K562 (cell line): ENCODE measurements around the gene TCF4. TPM values are rescaled to one million over a fixed set of nuclear protein-coding genes. Genes with fewer than 3 reads are reported as not detected.

Experiments used
- ADNP ChIP-seq: fragments of 200-800 bp; sonication (Bioruptor generic); IDR thresholded peaks from 2 replicates; pipeline ENCODE4 v1.6.1; 2016; ENCODE audit warnings: missing genetic modification characterization, missing compliant biosample characterization
- ARID1B ChIP-seq: fragments of 450-650 bp; IDR thresholded peaks from 2 replicates; pipeline ENCODE4 v1.6.1; 2016; ENCODE audit warnings: antibody characterized with exemption, mild to moderate bottlenecking, inconsistent platforms
- BCOR ChIP-seq: fragments of 450-650 bp; IDR thresholded peaks from 2 replicates; pipeline ENCODE4 v1.6.1; 2016
- BMI1 ChIP-seq: fragments of 150-350 bp; IDR thresholded peaks from 2 replicates; pipeline ENCODE4 v1.6.1; 2014; ENCODE audit warnings: low read length
- CBFA2T3 ChIP-seq: fragments of 450-650 bp; IDR thresholded peaks from 2 replicates; pipeline ENCODE4 v1.6.1; 2017
- CHCHD3 ChIP-seq: fragments of 250-450 bp; sonication (Bioruptor Pico); IDR thresholded peaks from 2 replicates; pipeline ENCODE4 v2.1.2; 2022; ENCODE audit warnings: mild to moderate bottlenecking
- MEIS2 ChIP-seq: fragments of 450-650 bp; IDR thresholded peaks from 2 replicates; pipeline ENCODE4 v1.6.1; 2014; ENCODE audit warnings: mild to moderate bottlenecking; ENCODE audit not compliant: partially characterized antibody
- MIER1 ChIP-seq: fragments of 450-650 bp; IDR thresholded peaks from 2 replicates; pipeline ENCODE4 v1.6.1; 2016; ENCODE audit warnings: antibody characterized with exemption, mild to moderate bottlenecking, low read depth
- RBM15 ChIP-seq: fragments of 200-400 bp; formaldehyde crosslinking; IDR thresholded peaks from 2 replicates; pipeline ENCODE4 v1.6.1; 2018; ENCODE audit warnings: mild to moderate bottlenecking, low read length, moderate library complexity; ENCODE audit not compliant: insufficient read depth
- RHOXF2B ChIP-seq: fragments of 250-450 bp; sonication (Bioruptor Pico); conservative IDR thresholded peaks from 2 replicates; pipeline ENCODE4 v1.5.1; 2021
- SMARCE1 ChIP-seq: fragments of 450-650 bp; IDR thresholded peaks from 2 replicates; pipeline ENCODE4 v1.7.1; 2016; ENCODE audit warnings: mild to moderate bottlenecking
- SUPT5H ChIP-seq: fragments of 450-650 bp; IDR thresholded peaks from 2 replicates; pipeline ENCODE4 v1.6.1; 2016
- TAL1 ChIP-seq: fragments of 450-650 bp; IDR thresholded peaks from 2 replicates; pipeline ENCODE4 v1.6.1; 2016; ENCODE audit warnings: mild to moderate bottlenecking
- TFAM ChIP-seq: fragments of 250-450 bp; sonication (Bioruptor Pico); conservative IDR thresholded peaks from 2 replicates; pipeline ENCODE4 v1.5.0; 2021; ENCODE audit warnings: mild to moderate bottlenecking, moderate library complexity
- VEZF1 ChIP-seq: fragments of 200-800 bp; sonication (Bioruptor generic); IDR thresholded peaks from 2 replicates; pipeline ENCODE4 v1.6.1; 2017; ENCODE audit warnings: missing genetic modification characterization, missing compliant biosample characterization
- ZHX1 ChIP-seq: fragments of 150-350 bp; conservative IDR thresholded peaks from 2 replicates; pipeline ENCODE4 v1.6.1; 2014; ENCODE audit warnings: low read length
- ZKSCAN1 ChIP-seq: fragments of 150-350 bp; IDR thresholded peaks from 2 replicates; pipeline ENCODE4 v1.6.1; 2016; ENCODE audit warnings: low read depth, low read length
- polyA plus RNA-seq, 8 experiments: library from polyadenylated mRNA; depleted of rRNA in 4 of 8; stranded (reverse) in 5 of 8; unstranded in 3 of 8; fragments of >200 nt; fragmentation: Nextera tagmentation in 2 of 8; fragmentation: Illumina TruSeq in 1 of 8; extraction: Ambion mirVana in 2 of 8; extraction: Trizol in 1 of 8; gene quantifications; 2 replicates each; pipeline versions ENCODE4 v1.2.1 to v1.2.3, GENCODE V29; 2011 to 2014; ENCODE audit warnings: inconsistent platforms in 1 of 8, missing spikeins in 1 of 8
- total RNA-seq, 7 experiments: library from RNA; depleted of rRNA in 6 of 7; stranded (reverse); fragments of >200 nt in 6 of 7; fragmentation: Illumina TruSeq in 2 of 7; extraction: Trizol in 2 of 7; gene quantifications; 2 replicates each; pipeline versions ENCODE4 v1.2.1 to v1.2.3, GENCODE V29; 2011 to 2021; ENCODE audit warnings: low replicate concordance in 1 of 7
- TF ChIP-seq, protein P1 (sequence below): fragments of 450-650 bp; formaldehyde crosslinking; IDR thresholded peaks from 2 replicates; pipeline ENCODE4 v1.4.0; 2020; ENCODE audit warnings: mild to moderate bottlenecking
- TF ChIP-seq, protein P2 (sequence below): fragments of 250-450 bp; sonication (Bioruptor Pico); IDR thresholded peaks from 2 replicates; pipeline ENCODE4 v1.8.0; 2022; ENCODE audit warnings: inconsistent platforms, mild to moderate bottlenecking, moderate library complexity, borderline replicate concordance

TCF4 gene
- total and polyA plus RNA-seq, 9 of the 15 experiments (the other 6 are each of a cell fraction or from before 2014, with no cell fraction given) = 4.8 to 24.7 (median 15.2) TPM

- TF ChIP-seq ARID1B = peak; percentile 60; the same call in 1 of the 2 replicates
- TF ChIP-seq, protein P1, sequence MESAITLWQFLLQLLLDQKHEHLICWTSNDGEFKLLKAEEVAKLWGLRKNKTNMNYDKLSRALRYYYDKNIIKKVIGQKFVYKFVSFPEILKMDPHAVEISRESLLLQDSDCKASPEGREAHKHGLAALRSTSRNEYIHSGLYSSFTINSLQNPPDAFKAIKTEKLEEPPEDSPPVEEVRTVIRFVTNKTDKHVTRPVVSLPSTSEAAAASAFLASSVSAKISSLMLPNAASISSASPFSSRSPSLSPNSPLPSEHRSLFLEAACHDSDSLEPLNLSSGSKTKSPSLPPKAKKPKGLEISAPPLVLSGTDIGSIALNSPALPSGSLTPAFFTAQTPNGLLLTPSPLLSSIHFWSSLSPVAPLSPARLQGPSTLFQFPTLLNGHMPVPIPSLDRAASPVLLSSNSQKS (CRISPR knock-in tag) = no peak
- TF ChIP-seq CHCHD3 (CRISPR knock-in tag) = no peak
- no peak for TF ChIP-seq VEZF1 (CRISPR knock-in tag)
- 0 out of 2 replicates have a peak, but pooled peaks have one; percentile 18 for TF ChIP-seq SMARCE1
- TF ChIP-seq TFAM (CRISPR knock-in tag) = no peak
- TF ChIP-seq MIER1 = no peak
- TF ChIP-seq BMI1 = no peak
- peak; percentile 47 for TF ChIP-seq MEIS2
- TF ChIP-seq ZKSCAN1 = no peak
- no peak for TF ChIP-seq RBM15
- no peak for TF ChIP-seq RHOXF2B (CRISPR knock-in tag)
- TF ChIP-seq SUPT5H = no peak
- TF ChIP-seq, protein P2, sequence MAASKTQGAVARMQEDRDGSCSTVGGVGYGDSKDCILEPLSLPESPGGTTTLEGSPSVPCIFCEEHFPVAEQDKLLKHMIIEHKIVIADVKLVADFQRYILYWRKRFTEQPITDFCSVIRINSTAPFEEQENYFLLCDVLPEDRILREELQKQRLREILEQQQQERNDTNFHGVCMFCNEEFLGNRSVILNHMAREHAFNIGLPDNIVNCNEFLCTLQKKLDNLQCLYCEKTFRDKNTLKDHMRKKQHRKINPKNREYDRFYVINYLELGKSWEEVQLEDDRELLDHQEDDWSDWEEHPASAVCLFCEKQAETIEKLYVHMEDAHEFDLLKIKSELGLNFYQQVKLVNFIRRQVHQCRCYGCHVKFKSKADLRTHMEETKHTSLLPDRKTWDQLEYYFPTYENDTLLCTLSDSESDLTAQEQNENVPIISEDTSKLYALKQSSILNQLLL (CRISPR knock-in tag) = no peak
- TF ChIP-seq CBFA2T3 = peak; percentile 58
- no peak for TF ChIP-seq ZHX1
- peak; percentile 44; the same call in 1 of the 2 replicates for TF ChIP-seq TAL1
- TF ChIP-seq ADNP (tag) = peak; percentile 75
- no peak for TF ChIP-seq BCOR
Observed at GRCh38 chr18:55543130-55543704, 44.8 kb downstream of the TCF4 start (continued).
